K562 (cell line): Measurements from ENCODE around the gene RCOR1. TPM values are rescaled to one million over a fixed set of nuclear protein-coding genes. Genes with fewer than 3 reads are reported as not detected.

Source experiments
- CEBPG ChIP-seq, 3 experiments: fragments of 200-800 bp in 1 of 3; sonication (Bioruptor generic) in 1 of 3; sonication (generic) in 1 of 3; formaldehyde crosslinking in 1 of 3; IDR thresholded peaks in 2 of 3; conservative IDR thresholded peaks in 1 of 3; 2 replicates each; pipeline versions ENCODE4 v1.6.1 to v1.8.0; 2016 to 2022; ENCODE audit warnings: missing compliant biosample characterization in 2 of 3, missing genetic modification characterization in 2 of 3, mild to moderate bottlenecking in 1 of 3, missing genetic modification reagents in 1 of 3
- ETS1 ChIP-seq: conservative IDR thresholded peaks from 2 replicates; pipeline ENCODE4 v1.6.1; 2011; ENCODE audit warnings: low read depth, mild to moderate bottlenecking, low read length; ENCODE audit not compliant: control insufficient read depth
- FOXM1 ChIP-seq, 2 experiments: fragments of 450-650 bp in 1 of 2; sonication (generic) in 1 of 2; formaldehyde crosslinking in 1 of 2; IDR thresholded peaks; 2 replicates each; pipeline versions ENCODE4 v1.6.1 to v1.9.0; 2017 to 2022; ENCODE audit warnings: low read depth in 2 of 2, mild to moderate bottlenecking in 2 of 2, missing genetic modification reagents in 1 of 2, moderate library complexity in 1 of 2
- KLF16 ChIP-seq: IDR thresholded peaks from 2 replicates; pipeline ENCODE4 v1.6.1; 2016; ENCODE audit warnings: antibody characterized with exemption
- L3MBTL2 ChIP-seq: fragments of 450-650 bp; IDR thresholded peaks from 2 replicates; pipeline ENCODE4 v1.6.1; 2016; ENCODE audit warnings: mild to moderate bottlenecking, moderate library complexity
- MBD2 ChIP-seq: sonication (generic); IDR thresholded peaks from 2 replicates; pipeline ENCODE4 v1.6.1; 2016; ENCODE audit warnings: low read depth, borderline replicate concordance
- MTA3 ChIP-seq: fragments of 450-650 bp; formaldehyde crosslinking; IDR thresholded peaks from 2 replicates; pipeline ENCODE4 v1.6.1; 2017; ENCODE audit warnings: mild to moderate bottlenecking, borderline replicate concordance
- MXI1 ChIP-seq: IDR thresholded peaks from 2 replicates; pipeline ENCODE4 v1.6.1; 2011; ENCODE audit warnings: low read depth, mild to moderate bottlenecking, improper control_type of control experiment, low read length
- MYC ChIP-seq, 2 experiments: fragments of 250-450 bp in 1 of 2; sonication (Bioruptor Pico) in 1 of 2; IDR thresholded peaks; 2 replicates each; pipeline versions ENCODE4 v1.5.1 to v1.6.1; 2012 to 2021; ENCODE audit warnings: low read depth in 2 of 2, borderline replicate concordance in 1 of 2, improper control_type of control experiment in 1 of 2, low read length in 1 of 2, mild to moderate bottlenecking in 1 of 2, moderate library complexity in 1 of 2
- SOX6 ChIP-seq: fragments of 450-650 bp; IDR thresholded peaks from 2 replicates; pipeline ENCODE4 v1.6.1; 2014; ENCODE audit warnings: mild to moderate bottlenecking
- ZBTB49 ChIP-seq: sonication (generic); formaldehyde crosslinking; IDR thresholded peaks from 2 replicates; pipeline ENCODE4 v1.8.0; 2022; ENCODE audit warnings: missing genetic modification reagents, mild to moderate bottlenecking, borderline replicate concordance
- ZFX ChIP-seq: sonication (generic); formaldehyde crosslinking; IDR thresholded peaks from 2 replicates; pipeline ENCODE4 v1.8.0; 2022; ENCODE audit warnings: mild to moderate bottlenecking, missing genetic modification reagents, moderate library complexity
- ZNF436 ChIP-seq: fragments of 250-450, 450-650 bp; sonication (Bioruptor Pico); formaldehyde crosslinking; IDR thresholded peaks from 2 replicates; pipeline ENCODE4 v1.7.0; 2020; ENCODE audit warnings: mild to moderate bottlenecking
- polyA plus RNA-seq, 8 experiments: library from polyadenylated mRNA; depleted of rRNA in 4 of 8; stranded (reverse) in 5 of 8; unstranded in 3 of 8; fragments of >200 nt; fragmentation: Nextera tagmentation in 2 of 8; fragmentation: Illumina TruSeq in 1 of 8; extraction: Ambion mirVana in 2 of 8; extraction: Trizol in 1 of 8; gene quantifications; 2 replicates each; pipeline versions ENCODE4 v1.2.1 to v1.2.3, GENCODE V29; 2011 to 2014; ENCODE audit warnings: inconsistent platforms in 1 of 8, missing spikeins in 1 of 8
- total RNA-seq, 7 experiments: library from RNA; depleted of rRNA in 6 of 7; stranded (reverse); fragments of >200 nt in 6 of 7; fragmentation: Illumina TruSeq in 2 of 7; extraction: Trizol in 2 of 7; gene quantifications; 2 replicates each; pipeline versions ENCODE4 v1.2.1 to v1.2.3, GENCODE V29; 2011 to 2021; ENCODE audit warnings: low replicate concordance in 1 of 7
- TF ChIP-seq, protein P1 (sequence below): fragments of 450-650 bp; IDR thresholded peaks from 2 replicates; pipeline ENCODE4 v1.6.1; 2017; ENCODE audit warnings: antibody characterized with exemption
- TF ChIP-seq, protein P2 (sequence below): fragments of 450-650 bp; formaldehyde crosslinking; IDR thresholded peaks from 2 replicates; pipeline ENCODE4 v1.4.0; 2020; ENCODE audit warnings: mild to moderate bottlenecking, moderate library complexity

Gene RCOR1
- total and polyA plus RNA-seq, 9 of the 15 experiments (the other 6 are each of a cell fraction or from before 2014, with no cell fraction given), result 8.5 to 47.9 (median 20.9) TPM

- TF ChIP-seq FOXM1 (IDR thresholded peaks at IDR 0.05; ENCODE audit: low read depth), result no peak
- no peak for TF ChIP-seq FOXM1 (CRISPR knock-in tag; IDR thresholded peaks at IDR 0.05; ENCODE audit: low read depth)
- no peak for TF ChIP-seq ZBTB49 (CRISPR knock-in tag)
- no peak for TF ChIP-seq MBD2
- TF ChIP-seq MYC (IDR thresholded peaks at IDR 0.05; ENCODE audit: low read depth, low read length), result no peak
- TF ChIP-seq MYC (CRISPR knock-in tag; IDR thresholded peaks at IDR 0.05; ENCODE audit: borderline replicate concordance, low read depth), result no peak
- TF ChIP-seq ZFX (CRISPR knock-in tag), result peak; percentile 48; the same call in 1 of the 2 replicates
- TF ChIP-seq SOX6, result 0 out of 2 replicates have a peak, but pooled peaks have one; percentile 16
- TF ChIP-seq MXI1, result no peak
- TF ChIP-seq L3MBTL2, result peak; percentile 60
- TF ChIP-seq ETS1, result no peak
- TF ChIP-seq KLF16, result no peak
- TF ChIP-seq CEBPG (CRISPR knock-in tag; IDR thresholded peaks at IDR 0.05), result no peak
- TF ChIP-seq CEBPG (tag; conservative IDR thresholded peaks at IDR 0.05 in 1 of 2, IDR thresholded peaks at IDR 0.05 in 1 of 2), result no peak
- no peak for TF ChIP-seq ZNF436 (CRISPR knock-in tag)
- TF ChIP-seq, protein P1, sequence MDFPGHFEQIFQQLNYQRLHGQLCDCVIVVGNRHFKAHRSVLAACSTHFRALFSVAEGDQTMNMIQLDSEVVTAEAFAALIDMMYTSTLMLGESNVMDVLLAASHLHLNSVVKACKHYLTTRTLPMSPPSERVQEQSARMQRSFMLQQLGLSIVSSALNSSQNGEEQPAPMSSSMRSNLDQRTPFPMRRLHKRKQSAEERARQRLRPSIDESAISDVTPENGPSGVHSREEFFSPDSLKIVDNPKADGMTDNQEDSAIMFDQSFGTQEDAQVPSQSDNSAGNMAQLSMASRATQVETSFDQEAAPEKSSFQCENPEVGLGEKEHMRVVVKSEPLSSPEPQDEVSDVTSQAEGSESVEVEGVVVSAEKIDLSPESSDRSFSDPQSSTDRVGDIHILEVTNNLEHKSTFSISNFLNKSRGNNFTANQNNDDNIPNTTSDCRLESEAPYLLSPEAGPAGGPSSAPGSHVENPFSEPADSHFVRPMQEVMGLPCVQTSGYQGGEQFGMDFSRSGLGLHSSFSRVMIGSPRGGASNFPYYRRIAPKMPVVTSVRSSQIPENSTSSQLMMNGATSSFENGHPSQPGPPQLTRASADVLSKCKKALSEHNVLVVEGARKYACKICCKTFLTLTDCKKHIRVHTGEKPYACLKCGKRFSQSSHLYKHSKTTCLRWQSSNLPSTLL, result no peak
- peak; percentile 46; the same call in 1 of the 2 replicates for TF ChIP-seq MTA3
- TF ChIP-seq, protein P2, sequence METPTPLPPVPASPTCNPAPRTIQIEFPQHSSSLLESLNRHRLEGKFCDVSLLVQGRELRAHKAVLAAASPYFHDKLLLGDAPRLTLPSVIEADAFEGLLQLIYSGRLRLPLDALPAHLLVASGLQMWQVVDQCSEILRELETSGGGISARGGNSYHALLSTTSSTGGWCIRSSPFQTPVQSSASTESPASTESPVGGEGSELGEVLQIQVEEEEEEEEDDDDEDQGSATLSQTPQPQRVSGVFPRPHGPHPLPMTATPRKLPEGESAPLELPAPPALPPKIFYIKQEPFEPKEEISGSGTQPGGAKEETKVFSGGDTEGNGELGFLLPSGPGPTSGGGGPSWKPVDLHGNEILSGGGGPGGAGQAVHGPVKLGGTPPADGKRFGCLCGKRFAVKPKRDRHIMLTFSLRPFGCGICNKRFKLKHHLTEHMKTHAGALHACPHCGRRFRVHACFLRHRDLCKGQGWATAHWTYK (CRISPR knock-in tag), result no peak
Measured at GRCh38 chr14:102584871-102585869, 7.3 kb upstream of the RCOR1 start (continued).
